Stimulated activated CD8-positive, alpha-beta memory T cell treated with anti-CD3 and anti-CD28 coated beads, Interleukin-2, amount 100 ng/mL, for 1 hour (primary cell): ENCODE results near the gene KCNN3.

Experiments
- DNase-seq, 2 donors: peaks; one replicate each; pipeline ENCODE4 v3.0.0-alpha.2; 2020; ENCODE audit warnings: low read depth in 2 of 2

Gene KCNN3

GRCh38 chr1:154770897-154771594 is 99.0 kb downstream of the KCNN3 start:
- no peak for DNase-seq

- DNase-seq, result no peak
These were observed 100.7 kb downstream of the KCNN3 start for GRCh38 chr1:154769193-154769895.

- DNase-seq, result no peak
These were observed 101.5 kb downstream of the KCNN3 start for GRCh38 chr1:154768456-154769125.

DNA sequence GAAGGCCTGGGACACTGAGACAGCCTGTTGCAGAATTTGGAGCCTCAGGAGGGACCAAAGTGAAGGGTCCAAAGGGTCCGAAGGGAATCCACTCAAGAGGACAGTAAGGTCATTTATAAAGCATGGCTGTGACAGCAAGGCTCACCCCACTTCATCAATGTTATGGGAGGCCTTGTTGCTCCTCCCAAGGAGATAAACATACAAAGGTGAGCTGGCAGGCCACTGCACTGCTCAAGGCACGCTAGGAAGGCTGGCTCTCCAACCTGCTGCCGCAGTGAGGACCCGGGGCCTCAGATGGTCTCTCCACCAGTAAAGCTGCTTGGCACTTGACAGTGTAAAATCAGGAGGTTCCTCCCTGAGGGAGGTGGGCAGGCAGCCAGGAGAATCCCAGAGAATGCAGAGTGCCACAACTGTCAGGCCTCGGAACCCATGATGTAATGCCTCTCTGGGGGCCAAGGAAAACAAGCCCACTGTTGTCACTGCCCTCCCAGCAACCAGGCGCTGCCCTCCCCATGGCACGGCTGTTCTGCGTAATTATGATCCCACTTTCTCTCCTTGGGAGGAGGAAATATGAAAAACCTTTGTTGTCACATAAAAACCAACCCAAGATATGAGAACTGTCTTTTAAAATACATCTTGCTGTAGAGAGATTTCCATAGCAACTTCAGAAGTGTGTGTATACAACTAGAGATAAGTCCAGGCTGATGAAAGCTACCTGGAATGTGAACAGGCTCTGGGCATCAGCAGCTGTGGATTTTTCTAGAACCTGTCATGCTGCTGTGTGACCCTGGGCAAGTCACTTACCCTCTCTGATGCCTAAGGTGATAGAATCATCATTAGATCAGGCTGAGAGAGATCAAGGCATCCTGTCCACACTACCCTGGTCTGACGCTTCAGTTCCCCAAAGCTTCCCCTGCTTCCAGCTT is 102.5 kb downstream of the KCNN3 start:
- DNase-seq, result no peak

GRCh38 chr1:154765970-154766369 is 104.1 kb downstream of the KCNN3 start:
- DNase-seq, result no peak

GRCh38 chr1:154764773-154765172 is 105.3 kb downstream of the KCNN3 start:
- DNase-seq, result no peak

GRCh38 chr1:154764181-154764580 is 105.9 kb downstream of the KCNN3 start:
- no peak for DNase-seq

GRCh38 chr1:154760469-154760933 is 109.6 kb downstream of the KCNN3 start:
- DNase-seq, result peak; percentile 74 to 76

- DNase-seq, result no peak
These were observed 110.3 kb downstream of the KCNN3 start for GRCh38 chr1:154759793-154760192.

- peak in 1 of 2 donors; percentile 25 for DNase-seq
These were observed 110.9 kb downstream of the KCNN3 start for GRCh38 chr1:154759196-154759595.

GRCh38 chr1:154758346-154758745 is 111.7 kb downstream of the KCNN3 start:
- no peak for DNase-seq

GRCh38 chr1:154756793-154757548 is 113.1 kb downstream of the KCNN3 start:
- no peak for DNase-seq

- no peak for DNase-seq
These were observed 114.0 kb downstream of the KCNN3 start for GRCh38 chr1:154755858-154756730.

GRCh38 chr1:154753426-154753825 is 116.7 kb downstream of the KCNN3 start:
- no peak for DNase-seq

GRCh38 chr1:154752273-154753030 is 117.6 kb downstream of the KCNN3 start:
- DNase-seq, result no peak

GRCh38 chr1:154751690-154752089 is 118.4 kb downstream of the KCNN3 start:
- no peak for DNase-seq

- DNase-seq, result no peak
These were observed 119.1 kb downstream of the KCNN3 start for GRCh38 chr1:154750681-154751665.
